Activated naive CD8-positive, alpha-beta T cell treated with anti-CD3 and anti-CD28 coated beads, Interleukin-2, amount 10 ng/mL, durations not matched to agents 7 days and 5 days (primary cell): ENCODE measurements around the gene VTA1. TPM values are rescaled to one million over a fixed set of nuclear protein-coding genes. Genes with fewer than 3 reads are reported as not detected.
"Not testable (repeated sequence)": the region's sequence is repeated elsewhere in the genome, so short reads cannot be mapped to it uniquely, and the experiment has no call there.

Experiments used
- ATAC-seq: fragments of 150-1000 bp; cut with Tn5 transposase; one replicate; pipeline ENCODE4 v1.10.0; 2021; ENCODE audit warnings: low read depth, moderate library complexity
- POLR2A ChIA-PET: fragments of 350-600 bp; sonication (Branson Sonifier 250); formaldehyde crosslinking; loops from one replicate; lab custom pipeline; 2021; ENCODE audit warnings: antibody characterized with exemption; lab: Charles Lee
- DNase-seq: peaks from one replicate; pipeline ENCODE4 v3.0.0; 2021
- H3K27ac Mint-ChIP-seq: one replicate; pipeline ENCODE4 v1.8.0; 2022; ENCODE audit warnings: mild to moderate bottlenecking, mixed read lengths
- H3K27me3 Mint-ChIP-seq: one replicate; pipeline ENCODE4 v1.8.0; 2022; ENCODE audit warnings: mild to moderate bottlenecking, moderate library complexity, mixed read lengths
- H3K36me3 Mint-ChIP-seq: one replicate; pipeline ENCODE4 v1.8.0; 2021; ENCODE audit warnings: mild to moderate bottlenecking, mixed read lengths
- H3K4me1 Mint-ChIP-seq: one replicate; pipeline ENCODE4 v1.8.0; 2021; ENCODE audit warnings: mixed read lengths
- H3K4me3 Mint-ChIP-seq: one replicate; pipeline ENCODE4 v1.8.0; 2022; ENCODE audit warnings: mild to moderate bottlenecking, moderate library complexity, mixed read lengths
- H3K9me3 Mint-ChIP-seq: one replicate; pipeline ENCODE4 v1.8.0; 2021; ENCODE audit warnings: mixed read lengths
- total RNA-seq, 2 experiments: library from RNA; stranded (reverse); gene quantifications; one replicate each; pipeline ENCODE4 v1.2.3, GENCODE V29; 2021

VTA1 gene, protein sequence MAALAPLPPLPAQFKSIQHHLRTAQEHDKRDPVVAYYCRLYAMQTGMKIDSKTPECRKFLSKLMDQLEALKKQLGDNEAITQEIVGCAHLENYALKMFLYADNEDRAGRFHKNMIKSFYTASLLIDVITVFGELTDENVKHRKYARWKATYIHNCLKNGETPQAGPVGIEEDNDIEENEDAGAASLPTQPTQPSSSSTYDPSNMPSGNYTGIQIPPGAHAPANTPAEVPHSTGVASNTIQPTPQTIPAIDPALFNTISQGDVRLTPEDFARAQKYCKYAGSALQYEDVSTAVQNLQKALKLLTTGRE
- 10 to 100 TPM; 41.7 to 45.7 TPM for total RNA-seq

DNA sequence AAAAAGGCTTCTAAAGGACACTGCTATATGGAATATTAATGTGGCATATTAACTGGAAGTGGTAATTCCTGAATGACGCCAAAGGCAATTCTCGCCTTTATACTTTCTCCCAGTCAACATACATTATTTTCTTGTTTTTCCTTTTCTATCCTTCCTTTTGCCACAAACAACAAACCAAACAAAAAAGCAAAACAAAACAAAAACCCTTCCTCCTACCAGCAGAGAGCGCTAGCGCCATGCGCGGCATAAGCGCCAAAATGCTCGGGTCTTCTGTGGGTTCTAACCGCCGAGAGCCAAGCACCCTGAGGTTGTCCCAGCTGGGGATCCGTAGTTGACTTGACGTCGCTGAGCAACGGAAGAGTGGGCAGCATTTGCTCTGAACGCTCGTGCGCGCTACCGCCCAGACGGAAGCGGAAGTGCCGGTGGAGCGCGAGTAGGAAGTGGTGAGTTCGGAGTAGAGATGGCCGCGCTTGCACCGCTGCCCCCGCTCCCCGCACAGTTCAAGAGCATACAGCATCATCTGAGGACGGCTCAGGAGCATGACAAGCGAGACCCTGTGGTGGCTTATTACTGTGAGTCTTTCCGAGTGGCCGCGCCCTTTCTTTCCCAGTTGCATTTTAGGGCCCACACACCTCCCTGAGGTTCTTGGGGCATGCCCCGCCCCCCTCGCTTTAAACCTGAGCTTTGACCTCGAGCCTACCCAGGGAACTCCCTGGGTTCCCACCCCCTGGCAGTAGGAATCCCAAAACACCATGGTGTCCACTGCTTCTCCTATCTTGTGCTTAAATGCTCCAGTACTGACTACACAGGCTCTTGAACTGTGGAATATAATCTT is at the start of gene VTA1, which contains the start of gene NMBR:
TSS of gene VTA1 (plus strand) at position 436 of the 835 bp plus-strand sequence. CDS start at position 461, 25 bp downstream.
TSS of gene NMBR (minus strand) at position 295 of the 835 bp plus-strand sequence. CDS start 58,464 bp downstream, outside the sequence.
- H3K36me3 Mint-ChIP-seq = peaks cover 18% of the 10 kb centered on the region
- peaks cover 28% of the 10 kb centered on the region for H3K4me1 Mint-ChIP-seq
- H3K27ac Mint-ChIP-seq = peak within 1 kb of the TSS; percentile 77
- peak; percentile 92 for DNase-seq
- peak; percentile 98 for ATAC-seq
- POLR2A ChIA-PET = interaction anchor here (0.7 to 1.3 kb wide), 2 partner anchors 9 to 1033 kb away, joined by 3 to 4 read pairs; no protein-coding TSS in a partner anchor
- peak within 1 kb of the TSS; percentile 87 for H3K4me3 Mint-ChIP-seq
- H3K27me3 Mint-ChIP-seq = no peaks in the 10 kb centered on the region
- no peaks in the 10 kb centered on the region for H3K9me3 Mint-ChIP-seq

DNA sequence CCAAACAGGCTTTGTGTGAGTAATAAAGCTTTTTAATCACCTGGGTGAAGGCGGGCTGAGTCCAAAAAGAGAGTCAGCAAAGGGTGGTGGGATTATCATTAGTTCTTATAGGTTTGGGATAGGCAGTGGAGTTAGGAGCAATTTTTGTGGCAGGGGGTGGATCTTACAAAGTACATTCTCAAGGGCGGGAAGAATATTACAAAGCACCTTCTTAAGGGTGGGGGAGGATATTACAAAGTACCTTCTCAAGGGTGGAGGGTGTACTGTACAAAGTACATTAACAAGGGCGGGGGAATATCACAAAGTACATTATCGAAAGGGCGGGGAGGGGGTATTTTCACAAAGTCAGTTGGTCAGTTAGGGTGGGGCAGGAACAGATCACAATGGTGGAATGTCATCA is 42.2 kb upstream of the VTA1 start:
- POLR2A ChIA-PET, H3K27me3 Mint-ChIP-seq, H3K27ac Mint-ChIP-seq, H3K4me1 Mint-ChIP-seq, H3K4me3 Mint-ChIP-seq, ATAC-seq, DNase-seq, H3K36me3 Mint-ChIP-seq, H3K9me3 Mint-ChIP-seq: not testable (repeated sequence)

DNA sequence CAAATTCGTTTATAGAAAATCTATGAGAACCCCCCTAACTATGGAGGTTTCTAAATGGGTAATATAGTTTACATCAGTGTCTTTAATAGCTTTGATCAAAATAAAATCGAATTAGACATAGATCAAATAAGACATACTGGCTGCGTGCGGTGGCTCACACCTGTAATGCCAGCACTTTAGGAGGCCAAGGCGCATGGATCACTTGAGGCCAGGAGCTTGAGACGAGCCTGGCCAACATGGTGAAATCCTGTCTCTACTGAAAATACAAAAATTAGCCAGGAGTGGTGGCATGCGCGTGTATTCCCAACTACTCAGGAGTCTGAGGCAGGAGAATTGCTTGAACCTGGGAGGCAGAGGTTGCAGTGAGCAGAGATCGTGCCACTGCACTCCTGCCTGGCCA is 36.2 kb upstream of the VTA1 start:
- not testable (repeated sequence) for H3K4me3 Mint-ChIP-seq, H3K27ac Mint-ChIP-seq, H3K4me1 Mint-ChIP-seq

DNA sequence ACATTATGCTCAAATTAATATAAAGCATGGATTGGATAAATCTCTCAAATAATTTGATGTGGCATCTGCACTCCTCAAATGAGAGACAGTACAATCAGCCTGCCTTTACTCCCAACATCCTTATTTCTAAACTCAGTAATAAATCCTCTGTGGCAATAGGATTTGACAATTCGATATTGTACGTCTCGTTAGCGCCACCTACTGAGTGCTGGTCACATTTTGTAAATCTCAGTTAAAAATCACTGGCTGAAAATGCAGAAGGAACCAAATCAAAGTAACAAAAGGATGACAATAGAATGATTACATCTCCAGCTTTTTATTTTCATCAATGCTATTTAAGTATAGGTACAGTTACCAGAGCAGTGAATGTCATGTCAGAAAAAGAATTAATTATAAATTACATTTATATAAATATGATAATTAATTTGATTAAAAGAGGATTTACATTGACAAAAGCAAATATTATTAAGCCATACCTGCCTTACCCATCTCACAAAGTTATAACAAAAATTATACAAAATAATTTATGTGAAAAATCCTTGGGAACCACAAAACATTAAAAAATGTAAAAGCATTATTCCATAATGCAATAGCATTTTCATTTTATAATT is 34.5 kb upstream of the VTA1 start:
- Mint-ChIP-seq H3K4me1 (no peaks in the 10 kb centered on the region), H3K36me3 (no peaks in the 10 kb centered on the region), H3K9me3 (no peaks in the 10 kb centered on the region), H3K27me3 (peaks cover 5% of the 10 kb centered on the region), H3K4me3 (no peak overlapping the region), H3K27ac (no peak overlapping the region)
- ATAC-seq (no peak), DNase-seq (peak; percentile 53)
- POLR2A ChIA-PET = no interaction called here

More for the DNA sequence above, 36.2 kb upstream of the VTA1 start:
- POLR2A ChIA-PET, H3K27me3 Mint-ChIP-seq, ATAC-seq, H3K36me3 Mint-ChIP-seq, H3K9me3 Mint-ChIP-seq, DNase-seq: not testable (repeated sequence)

DNA sequence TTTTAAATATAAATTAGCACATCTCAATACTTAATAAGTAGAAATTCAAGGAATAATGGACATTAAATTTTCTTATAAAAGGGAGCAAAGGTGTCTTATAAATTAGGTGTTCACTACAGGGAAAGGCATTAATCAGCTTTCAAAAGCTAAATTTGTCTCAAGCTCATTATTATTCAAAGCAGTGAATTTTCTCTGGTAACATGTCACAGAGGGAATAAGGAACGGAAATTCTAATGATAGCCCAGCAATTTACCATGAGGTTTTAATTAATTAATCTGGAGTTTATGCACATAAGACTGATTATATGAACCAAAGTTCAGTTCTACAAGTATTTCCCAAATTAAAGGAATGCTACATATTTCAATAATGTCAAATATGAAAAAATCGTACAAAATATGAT is 29.7 kb upstream of the VTA1 start:
- H3K4me1 Mint-ChIP-seq = no peaks in the 10 kb centered on the region
- POLR2A ChIA-PET = no interaction called here
- no peaks in the 10 kb centered on the region for H3K36me3 Mint-ChIP-seq
- H3K9me3 Mint-ChIP-seq = no peaks in the 10 kb centered on the region
- DNase-seq (no peak), ATAC-seq (no peak)
- H3K27me3 Mint-ChIP-seq = no peaks in the 10 kb centered on the region
- no peak overlapping the region for H3K27ac Mint-ChIP-seq
- H3K4me3 Mint-ChIP-seq = no peak overlapping the region

DNA sequence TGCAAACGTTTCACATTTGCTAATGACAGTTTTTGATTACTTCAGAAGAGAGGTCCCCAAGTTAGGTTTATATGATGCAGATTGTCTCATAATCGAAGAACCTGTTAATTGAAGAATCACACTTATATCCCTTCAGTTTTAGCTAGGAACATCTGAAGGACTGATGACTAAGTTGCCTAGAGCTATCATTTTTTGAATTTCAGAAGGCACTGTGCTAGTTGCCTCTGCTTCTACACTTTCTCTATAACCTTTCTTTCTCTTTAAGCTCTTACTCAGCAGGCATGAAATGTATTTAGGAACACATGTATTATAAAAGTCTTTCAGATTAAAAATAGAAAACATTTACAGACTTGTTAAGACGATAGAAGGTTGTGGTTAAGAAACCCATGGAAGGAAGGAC is 28.7 kb upstream of the VTA1 start:
- no peak overlapping the region for H3K27ac Mint-ChIP-seq
- H3K27me3 Mint-ChIP-seq = no peaks in the 10 kb centered on the region
- POLR2A ChIA-PET = no interaction called here
- no peak overlapping the region for H3K4me3 Mint-ChIP-seq
- DNase-seq (no peak), ATAC-seq (no peak)
- H3K9me3 Mint-ChIP-seq = no peaks in the 10 kb centered on the region
- H3K36me3 Mint-ChIP-seq = no peaks in the 10 kb centered on the region
- H3K4me1 Mint-ChIP-seq = no peaks in the 10 kb centered on the region

DNA sequence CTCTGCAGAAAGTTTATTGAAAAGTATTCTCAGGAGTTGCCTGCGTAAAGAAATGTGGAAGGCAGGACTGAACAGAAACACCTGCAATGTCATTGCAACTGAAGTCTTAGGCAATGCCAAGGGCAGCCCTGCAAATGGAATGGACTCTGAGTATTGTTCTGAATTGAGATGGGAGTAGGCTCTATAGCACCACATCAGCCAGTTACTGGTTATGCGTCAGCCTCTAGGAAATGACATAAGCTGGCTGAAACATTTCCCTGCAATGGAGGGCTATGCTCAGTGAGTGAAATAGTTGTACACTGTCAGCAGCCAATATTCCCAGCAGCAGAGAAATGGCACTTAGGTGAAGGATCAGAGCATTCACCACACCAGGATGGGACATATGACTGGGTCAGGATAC is 28.1 kb upstream of the VTA1 start:
- Mint-ChIP-seq H3K4me1 (no peaks in the 10 kb centered on the region), H3K36me3 (no peaks in the 10 kb centered on the region), H3K27ac (no peak overlapping the region), H3K9me3 (no peaks in the 10 kb centered on the region), H3K27me3 (no peaks in the 10 kb centered on the region), H3K4me3 (no peak overlapping the region)
- DNase-seq (no peak), ATAC-seq (no peak)
- POLR2A ChIA-PET = no interaction called here

DNA sequence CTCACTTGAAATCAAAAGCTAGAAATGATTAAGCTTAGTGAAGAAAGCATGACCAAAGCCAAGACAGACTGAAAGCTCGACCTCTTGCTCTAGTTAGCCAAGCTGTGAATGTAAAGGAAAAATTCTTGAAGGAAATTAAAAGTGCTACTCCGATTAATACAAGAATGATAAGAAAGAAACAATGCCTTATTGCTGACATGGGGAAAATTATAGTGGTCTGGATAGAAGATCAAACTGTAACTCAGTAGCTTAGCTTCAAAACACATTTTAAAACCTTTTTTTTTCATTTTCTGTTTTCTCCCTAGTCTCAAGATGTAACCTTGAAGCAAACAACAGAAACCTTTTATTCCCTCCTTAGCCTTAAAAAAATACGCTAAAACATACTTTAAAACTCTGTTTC is 25.7 kb upstream of the VTA1 start:
- Mint-ChIP-seq H3K27ac (no peak overlapping the region), H3K4me1 (no peaks in the 10 kb centered on the region), H3K4me3 (no peak overlapping the region), H3K27me3 (no peaks in the 10 kb centered on the region), H3K36me3 (no peaks in the 10 kb centered on the region), H3K9me3 (no peaks in the 10 kb centered on the region)
- DNase-seq = no peak
- POLR2A ChIA-PET = no interaction called here
- ATAC-seq = no peak

DNA sequence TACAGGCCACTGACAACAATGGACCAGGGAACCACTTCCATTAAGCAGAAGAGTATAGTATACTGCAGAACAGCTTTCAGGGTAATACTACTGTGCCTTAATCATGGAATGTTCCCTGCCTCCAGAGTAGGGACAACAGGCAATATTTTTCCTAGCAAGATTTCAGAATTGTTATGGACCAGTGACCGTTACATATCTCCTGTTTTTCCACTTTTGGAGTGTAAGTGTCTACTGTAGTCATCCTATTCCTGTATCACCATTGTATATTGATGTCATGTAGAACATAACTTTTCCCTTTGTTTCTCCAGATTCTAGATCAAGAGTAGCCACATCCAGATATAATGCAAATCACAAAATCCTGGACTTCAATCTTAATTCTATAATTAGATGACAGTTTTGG is 16.2 kb upstream of the VTA1 start:
- Mint-ChIP-seq H3K9me3 (no peaks in the 10 kb centered on the region), H3K27me3 (peaks cover 23% of the 10 kb centered on the region), H3K4me3 (no peak overlapping the region), H3K4me1 (no peaks in the 10 kb centered on the region), H3K36me3 (no peaks in the 10 kb centered on the region), H3K27ac (no peak overlapping the region)
- no peak for ATAC-seq
- POLR2A ChIA-PET = no interaction called here
- DNase-seq = no peak

DNA sequence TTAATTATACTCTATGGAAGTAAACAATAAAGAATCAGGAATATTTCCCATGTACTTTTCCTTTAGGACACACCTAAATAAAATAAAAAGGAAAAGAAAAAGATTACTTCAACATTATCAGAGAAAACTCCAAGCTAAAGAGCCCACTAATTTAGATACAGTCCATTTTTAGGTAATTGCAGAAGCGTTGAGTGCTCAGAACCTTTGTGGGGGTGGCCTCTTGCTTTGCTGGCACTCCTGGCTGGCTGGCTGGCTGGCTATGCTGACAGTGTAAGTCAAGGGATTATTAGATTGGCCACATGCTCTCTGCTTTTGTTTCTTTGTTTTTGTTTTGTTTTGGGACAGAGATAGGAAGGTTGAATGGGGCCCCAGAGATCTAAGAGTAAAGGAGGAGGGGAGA is 14.4 kb upstream of the VTA1 start, which contains the start of gene GJE1:
TSS of gene GJE1 (plus strand) at position 301 of the 400 bp plus-strand sequence. CDS start 234 bp downstream, outside the sequence.
- Mint-ChIP-seq H3K4me3 (no peak within 1 kb of the TSS), H3K9me3 (no peaks in the 10 kb centered on the region), H3K27me3 (peaks cover 17% of the 10 kb centered on the region), H3K36me3 (no peaks in the 10 kb centered on the region), H3K4me1 (no peaks in the 10 kb centered on the region), H3K27ac (no peak within 1 kb of the TSS)
- ATAC-seq (no peak), DNase-seq (no peak)
- POLR2A ChIA-PET = no interaction called here

DNA sequence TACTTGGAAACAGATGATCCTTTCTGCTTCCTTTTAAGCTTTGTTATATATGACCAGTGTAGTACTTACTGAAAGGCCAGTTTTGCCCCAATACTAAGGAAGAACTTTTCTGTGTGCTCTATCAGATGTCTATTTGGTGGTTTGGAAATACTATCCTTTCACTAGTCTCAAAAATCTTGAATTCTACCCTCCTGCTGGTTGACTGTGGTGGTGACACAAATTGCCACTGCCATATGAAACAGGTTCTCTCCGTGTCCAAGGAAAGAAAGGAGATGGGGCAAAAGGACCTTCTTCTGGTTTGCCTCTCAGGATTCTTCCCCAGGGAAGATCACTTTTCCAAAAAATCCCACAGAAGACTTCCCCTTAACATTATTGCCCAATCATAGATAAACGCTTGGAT is 8.2 kb upstream of the VTA1 start:
- POLR2A ChIA-PET = no interaction called here
- Mint-ChIP-seq H3K4me3 (no peak overlapping the region), H3K36me3 (no peaks in the 10 kb centered on the region), H3K4me1 (no peaks in the 10 kb centered on the region), H3K27me3 (peaks cover 5% of the 10 kb centered on the region), H3K27ac (no peak overlapping the region), H3K9me3 (no peaks in the 10 kb centered on the region)
- no peak for ATAC-seq
- DNase-seq = no peak

DNA sequence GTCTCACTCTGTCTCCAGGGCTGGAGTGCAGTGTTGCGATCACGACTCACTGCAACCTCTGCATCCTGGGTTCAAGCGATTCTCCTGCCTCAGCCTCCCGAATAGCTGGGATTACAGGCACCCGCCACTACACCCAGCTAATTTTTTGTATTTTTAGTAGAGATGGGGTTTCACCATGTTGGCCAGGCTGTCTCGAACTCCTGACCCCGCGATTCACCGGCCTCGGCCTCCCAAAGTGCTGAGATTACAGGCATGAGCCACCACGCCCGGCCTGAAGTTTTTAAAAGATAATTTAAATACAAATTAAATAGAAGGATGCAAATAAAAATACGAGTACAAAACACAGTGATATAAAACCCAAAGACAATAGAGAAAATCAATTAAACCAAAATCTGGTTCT is 5.5 kb upstream of the VTA1 start:
- H3K27me3 Mint-ChIP-seq = not testable (repeated sequence)

DNA sequence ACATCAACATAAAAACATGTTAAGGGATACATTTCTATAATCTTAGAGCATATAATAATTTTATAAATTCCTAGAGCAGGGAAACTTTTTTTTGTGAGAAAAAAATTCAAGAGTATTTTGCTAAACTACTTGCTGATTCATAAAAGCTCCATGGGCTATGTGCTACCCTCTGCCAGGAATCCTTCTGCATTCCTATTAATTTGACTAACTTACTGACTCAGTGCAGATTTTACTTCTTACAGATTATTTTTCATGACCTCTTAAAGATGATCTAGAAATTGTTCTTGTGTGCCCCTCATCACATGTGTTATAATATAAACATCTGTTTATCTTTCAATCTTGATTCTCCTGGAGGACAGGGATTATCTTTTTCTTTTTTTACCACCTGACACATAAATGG is 5.7 kb downstream of the VTA1 start:
- H3K4me1 Mint-ChIP-seq = peaks cover 33% of the 10 kb centered on the region
- no peak overlapping the region for H3K27ac Mint-ChIP-seq
- H3K9me3 Mint-ChIP-seq = no peaks in the 10 kb centered on the region
- ATAC-seq (no peak), DNase-seq (no peak)
- POLR2A ChIA-PET = no interaction called here
- H3K4me3 Mint-ChIP-seq = no peak overlapping the region
- H3K27me3 Mint-ChIP-seq = no peaks in the 10 kb centered on the region
- H3K36me3 Mint-ChIP-seq = peaks cover 18% of the 10 kb centered on the region

More for the DNA sequence above, 5.5 kb upstream of the VTA1 start:
- DNase-seq, ATAC-seq, H3K36me3 Mint-ChIP-seq, H3K9me3 Mint-ChIP-seq, H3K4me1 Mint-ChIP-seq, H3K4me3 Mint-ChIP-seq, H3K27ac Mint-ChIP-seq, POLR2A ChIA-PET: not testable (repeated sequence)
